K562 (cell line): Measurements from ENCODE around the gene PRKACG. TPM values are rescaled to one million over a fixed set of nuclear protein-coding genes. Genes with fewer than 3 reads are reported as not detected.

ENCODE experiments used
- ATAC-seq: fragments of 200-7000 bp; cut with Tn5 transposase; 3 replicates; pipeline ENCODE4 v1.9.1; 2020; ENCODE audit warnings: moderate library complexity
- BruUV-seq: library from RNA; stranded (reverse); fragments of 400-500 nt; replicated peaks from 2 replicates; lab custom pipeline; 2021; lab: Mats Ljungman, UMichigan
- CTCF ChIA-PET: fragments of 300-600 bp; formaldehyde crosslinking; extraction: SDS; loops from one replicate; lab custom pipeline; 2021; ENCODE audit warnings: low intra/inter-chr PET ratio; lab: Yijun Ruan, JAX
- POLR2A ChIA-PET: fragments of 300-600, 350-650 bp; sonication (Branson Sonifier 250); formaldehyde crosslinking; extraction: SDS; loops from one replicate; lab custom pipeline; 2021; ENCODE audit warnings: antibody characterized with exemption, inconsistent platforms; lab: Yijun Ruan, JAX
- DNase-seq, 4 experiments: peaks; one replicate each; pipeline versions ENCODE4 v3.0.0 to v3.0.0-alpha.2; 2011 to 2018; ENCODE audit warnings: low spot score in 3 of 4, mixed read lengths in 3 of 4; ENCODE audit errors: extremely low read depth in 1 of 4
- FAIRE-seq: peaks from 2 replicates; lab custom pipeline; 2011; peaks lifted over from hg19 to GRCh38; lab: Jason Lieb, UNC
- H2AFZ ChIP-seq: 2 replicates; pipeline ENCODE4 v1.6.0; 2011; ENCODE audit warnings: low read depth, low read length, control low read depth, inconsistent platforms
- H3K27ac ChIP-seq: fragments of 200-600 bp; 3 replicates; pipeline ENCODE4 v1.8.0; 2011; ENCODE audit warnings: low read depth, mild to moderate bottlenecking, control low read depth, inconsistent platforms, low read length, moderate library complexity, mixed read lengths; ENCODE audit errors: extremely low read depth
- H3K27me3 ChIP-seq, 2 experiments: fragments of 300-600 bp in 1 of 2; 2 replicates in 1 of 2; 3 replicates in 1 of 2; pipeline versions ENCODE4 v1.6.0 to v1.8.0; 2011; ENCODE audit warnings: inconsistent platforms in 2 of 2, low read length in 2 of 2, mild to moderate bottlenecking in 1 of 2, mixed read lengths in 1 of 2, moderate library complexity in 1 of 2; ENCODE audit not compliant: control insufficient read depth in 2 of 2, insufficient read depth in 2 of 2
- H3K36me3 ChIP-seq: fragments of 300-600 bp; 3 replicates; pipeline ENCODE4 v1.8.0; 2011; ENCODE audit warnings: mild to moderate bottlenecking, low read length, inconsistent platforms; ENCODE audit not compliant: control insufficient read depth, insufficient read depth
- H3K4me1 ChIP-seq, 2 experiments: fragments of 200-600 bp in 1 of 2; replicated peaks in 1 of 2; 2 replicates in 1 of 2; 3 replicates in 1 of 2; pipeline versions ENCODE4 v1.5.1 to v1.8.0; 2011; ENCODE audit warnings: inconsistent platforms in 2 of 2, low read length in 2 of 2, mild to moderate bottlenecking in 1 of 2, mixed read lengths in 1 of 2, moderate library complexity in 1 of 2; ENCODE audit not compliant: control insufficient read depth in 2 of 2, insufficient read depth in 2 of 2
- H3K4me2 ChIP-seq: 2 replicates; pipeline ENCODE4 v1.6.1; 2011; ENCODE audit warnings: low read length, control low read depth, inconsistent platforms, mixed read lengths; ENCODE audit not compliant: insufficient read depth
- H3K4me3 ChIP-seq: fragments of 200-600 bp; sonication (generic), shearing (Covaris generic); 2 replicates; pipeline ENCODE4 v1.5.1; 2016; ENCODE audit warnings: control low read depth, inconsistent platforms
- H3K79me2 ChIP-seq: fragments of 200-600 bp; 3 replicates; pipeline ENCODE4 v1.8.0; 2011; ENCODE audit warnings: low read length, inconsistent platforms; ENCODE audit not compliant: control insufficient read depth, insufficient read depth
- H3K9ac ChIP-seq, 2 experiments: 2 replicates each; pipeline versions ENCODE4 v1.6.0 to v1.6.1; 2011; ENCODE audit warnings: low read depth in 2 of 2, low read length in 2 of 2, control low read depth in 1 of 2, inconsistent platforms in 1 of 2, mild to moderate bottlenecking in 1 of 2, mixed read lengths in 1 of 2; ENCODE audit not compliant: insufficient read depth in 1 of 2
- H3K9me1 ChIP-seq: one replicate; pipeline ENCODE4 v1.6.0; 2011; ENCODE audit warnings: inconsistent platforms, mild to moderate bottlenecking, low read length, moderate library complexity; ENCODE audit not compliant: control insufficient read depth, insufficient read depth
- H3K9me3 ChIP-seq: replicated peaks from 2 replicates; pipeline ENCODE4 v1.5.1; 2011; ENCODE audit warnings: low read depth, low read length, inconsistent platforms; ENCODE audit not compliant: control insufficient read depth, insufficient read depth
- H4K20me1 ChIP-seq: replicated peaks from 2 replicates; pipeline ENCODE4 v1.6.1; 2011; ENCODE audit warnings: low read length, inconsistent platforms, mixed read lengths; ENCODE audit not compliant: control insufficient read depth, insufficient read depth
- HMBOX1 ChIP-seq: sonication (generic); IDR thresholded peaks from 2 replicates; pipeline ENCODE4 v1.6.1; 2016
- SLC30A9 ChIP-seq: fragments of 250-450 bp; sonication (Bioruptor Pico); IDR thresholded peaks from 2 replicates; pipeline ENCODE4 v1.8.0; 2022; ENCODE audit warnings: mild to moderate bottlenecking, moderate library complexity
- SUPT5H ChIP-seq: fragments of 450-650 bp; IDR thresholded peaks from 2 replicates; pipeline ENCODE4 v1.6.1; 2016
- WGBS: fragments of 100-300 bp; shearing (Covaris generic); methylation state at CpG from one replicate; pipeline ENCODE4 v1.1.6; 2016; ENCODE audit warnings: low coverage, mixed read lengths; ENCODE audit not compliant: insufficient coverage; ENCODE audit errors: missing lambda C conversion rate; 5-methylcytosine and 5-hydroxymethylcytosine counted together
- in situ Hi-C: fragments of 300-500 bp; cut with MboI; formaldehyde crosslinking; loops from 4 replicates; pipeline ENCODE4 v1.15.0; 2018; ENCODE audit warnings: inconsistent platforms, mixed read lengths
- intact Hi-C: fragments of 100-400 bp; cut with micrococcal nuclease; formaldehyde crosslinking; loops from 2 replicates; pipeline ENCODE4 v1.14.2; 2022
- polyA plus RNA-seq, 8 experiments: library from polyadenylated mRNA; depleted of rRNA in 4 of 8; stranded (reverse) in 5 of 8; unstranded in 3 of 8; fragments of >200 nt; fragmentation: Nextera tagmentation in 2 of 8; fragmentation: Illumina TruSeq in 1 of 8; extraction: Ambion mirVana in 2 of 8; extraction: Trizol in 1 of 8; gene quantifications; 2 replicates each; pipeline versions ENCODE4 v1.2.1 to v1.2.3, GENCODE V29; 2011 to 2014; ENCODE audit warnings: inconsistent platforms in 1 of 8, missing spikeins in 1 of 8
- total RNA-seq, 7 experiments: library from RNA; depleted of rRNA in 6 of 7; stranded (reverse); fragments of >200 nt in 6 of 7; fragmentation: Illumina TruSeq in 2 of 7; extraction: Trizol in 2 of 7; gene quantifications; 2 replicates each; pipeline versions ENCODE4 v1.2.1 to v1.2.3, GENCODE V29; 2011 to 2021; ENCODE audit warnings: low replicate concordance in 1 of 7

Gene PRKACG
- total and polyA plus RNA-seq, 9 of the 15 experiments (the other 6 are each of a cell fraction or from before 2014, with no cell fraction given), result not detected

- WGBS, result 81% methylated on average over 4 of the region's 4 CpGs
- ATAC-seq (no peak), DNase-seq (no peak), FAIRE-seq (no peak)
- H3K9ac ChIP-seq, result no peak overlapping the region
- POLR2A ChIA-PET, result interaction anchor here (0.6 to 0.7 kb wide), 2 partner anchors 181 to 303 kb away, joined by 3 to 4 read pairs; no protein-coding TSS in a partner anchor
- H3K36me3 ChIP-seq, result peaks cover 60% of the 10 kb centered on the region; the same call in 2 of the 3 replicates
- intact Hi-C loops (loop anchor here (10.0 kb wide), 1 partner anchor 208 kb away; no protein-coding TSS in a partner anchor), in situ Hi-C loops (loop anchor here (5.0 to 25.0 kb wide), 2 partner anchors 141 to 481 kb away; no protein-coding TSS in a partner anchor)
- H3K27me3 ChIP-seq, result no peaks in the 10 kb centered on the region
- BruUV-seq, result no TSS peak
- no peaks in the 10 kb centered on the region for H3K79me2 ChIP-seq
- CTCF ChIA-PET, result interaction anchor here (0.6 to 0.7 kb wide), 2 partner anchors 167 to 937 kb away, joined by 3 to 4 read pairs; no protein-coding TSS in a partner anchor
- H3K4me1 ChIP-seq, result no peaks in the 10 kb centered on the region; a peak in 1 of 5 replicates
- no peak overlapping the region for H2AFZ ChIP-seq
- no peaks in the 10 kb centered on the region for H3K9me3 ChIP-seq
- H3K4me2 ChIP-seq, result no peak overlapping the region
- H4K20me1 ChIP-seq, result no peaks in the 10 kb centered on the region
- no peak overlapping the region for H3K4me3 ChIP-seq
- TF ChIP-seq SLC30A9 (CRISPR knock-in tag) (no peak), HMBOX1 (peak; percentile 31; the same call in 1 of the 2 replicates), SUPT5H (no peak)
- H3K27ac ChIP-seq, result no peak overlapping the region; the same call in 2 of the 3 replicates
- H3K9me1 ChIP-seq, result no peaks in the 10 kb centered on the region
These were observed 42.4 kb upstream of the PRKACG start for GRCh38 chr9:69056191-69056815.
